ENCODE data around the gene ZNF107.
"Not testable (repeated sequence)": the region's sequence is repeated elsewhere in the genome, so short reads cannot be mapped to it uniquely, and the experiment has no call there.

ZNF107 gene

DNA sequence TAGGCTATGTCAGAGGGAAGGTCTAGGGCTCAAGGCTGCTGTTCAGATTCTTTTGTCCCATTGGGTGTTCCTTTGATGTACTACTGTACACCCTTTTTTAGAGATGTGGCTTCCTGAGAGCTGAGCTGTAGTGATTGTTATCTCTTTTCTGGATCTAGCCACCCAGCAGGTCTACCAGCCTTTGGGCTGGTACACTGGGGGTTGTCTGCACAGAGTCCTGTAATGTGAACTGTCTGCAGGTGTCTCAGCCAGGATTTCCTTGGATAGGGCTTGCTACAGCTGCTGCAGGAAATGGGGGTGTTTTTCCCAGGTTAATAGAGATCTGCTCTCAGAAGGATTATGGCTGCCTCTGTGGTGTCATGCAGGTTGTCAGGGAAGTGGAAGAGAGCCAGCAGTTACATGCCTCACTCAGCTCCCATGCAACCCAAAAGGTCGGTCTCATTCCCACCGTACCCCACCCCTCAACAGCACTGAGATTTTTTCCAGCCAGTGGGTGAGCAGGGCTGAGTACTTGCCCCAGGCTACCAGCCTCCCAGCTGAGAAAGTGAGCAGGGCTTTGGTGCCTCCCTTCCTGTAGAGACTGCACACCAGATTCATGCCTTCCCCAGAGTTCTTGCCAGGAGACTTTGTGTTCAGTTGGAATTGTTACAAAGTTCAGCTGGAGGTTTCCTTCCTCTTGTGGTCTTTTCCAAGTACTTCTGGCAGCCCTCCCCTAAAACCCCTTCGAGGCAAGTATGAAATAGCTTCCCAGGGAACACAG lies 63.3 kb downstream of the ZNF107 start:
- H3K4me3 ChIP-seq (replicated peaks; ENCODE audit: low read depth, low read length), result no peak overlapping the region
- TF ChIP-seq, protein P1, sequence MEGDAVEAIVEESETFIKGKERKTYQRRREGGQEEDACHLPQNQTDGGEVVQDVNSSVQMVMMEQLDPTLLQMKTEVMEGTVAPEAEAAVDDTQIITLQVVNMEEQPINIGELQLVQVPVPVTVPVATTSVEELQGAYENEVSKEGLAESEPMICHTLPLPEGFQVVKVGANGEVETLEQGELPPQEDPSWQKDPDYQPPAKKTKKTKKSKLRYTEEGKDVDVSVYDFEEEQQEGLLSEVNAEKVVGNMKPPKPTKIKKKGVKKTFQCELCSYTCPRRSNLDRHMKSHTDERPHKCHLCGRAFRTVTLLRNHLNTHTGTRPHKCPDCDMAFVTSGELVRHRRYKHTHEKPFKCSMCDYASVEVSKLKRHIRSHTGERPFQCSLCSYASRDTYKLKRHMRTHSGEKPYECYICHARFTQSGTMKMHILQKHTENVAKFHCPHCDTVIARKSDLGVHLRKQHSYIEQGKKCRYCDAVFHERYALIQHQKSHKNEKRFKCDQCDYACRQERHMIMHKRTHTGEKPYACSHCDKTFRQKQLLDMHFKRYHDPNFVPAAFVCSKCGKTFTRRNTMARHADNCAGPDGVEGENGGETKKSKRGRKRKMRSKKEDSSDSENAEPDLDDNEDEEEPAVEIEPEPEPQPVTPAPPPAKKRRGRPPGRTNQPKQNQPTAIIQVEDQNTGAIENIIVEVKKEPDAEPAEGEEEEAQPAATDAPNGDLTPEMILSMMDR (IDR thresholded peaks at IDR 0.05; ENCODE audit: low read length, missing control alignments), result no peak
- no peak for DNase-seq (ENCODE audit: low read depth)

DNA sequence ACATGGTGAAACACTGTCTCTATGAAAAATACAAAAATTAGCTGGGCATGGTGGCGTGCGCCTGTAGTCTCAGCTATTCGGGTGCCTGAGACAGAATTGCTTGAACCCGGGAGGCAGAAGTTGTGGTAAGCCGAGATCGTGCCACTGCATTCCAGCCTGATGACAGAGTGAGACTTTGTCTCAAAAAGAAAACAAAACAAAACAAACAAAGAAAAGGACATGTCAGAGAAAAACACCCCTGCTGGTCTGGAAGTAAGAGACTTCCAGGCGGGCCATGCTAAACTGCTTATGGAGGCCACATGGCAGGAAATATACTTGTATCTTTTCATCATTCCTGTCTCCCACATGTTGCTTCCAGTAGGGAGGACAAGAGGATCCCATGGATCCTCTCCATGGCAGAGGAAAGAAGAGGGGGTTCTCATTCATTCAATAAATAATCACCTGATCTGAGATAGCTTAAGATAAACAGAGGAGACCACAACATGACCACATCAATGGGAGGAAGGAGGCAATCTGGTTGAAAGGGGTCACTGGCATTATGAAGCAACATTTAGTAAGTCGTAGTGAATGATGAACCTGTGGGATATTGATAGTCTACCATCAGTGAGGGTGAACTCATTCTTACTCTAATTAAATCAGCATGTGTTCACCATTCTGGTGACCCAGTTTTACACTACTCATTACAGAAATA lies 67.8 kb downstream of the ZNF107 start:
- no peak overlapping the region for H3K4me3 ChIP-seq (replicated peaks; ENCODE audit: low read depth, low read length)
- TF ChIP-seq, protein P1 (IDR thresholded peaks at IDR 0.05; ENCODE audit: low read length, missing control alignments), result no peak
- no peak for DNase-seq (ENCODE audit: low read depth)

DNA sequence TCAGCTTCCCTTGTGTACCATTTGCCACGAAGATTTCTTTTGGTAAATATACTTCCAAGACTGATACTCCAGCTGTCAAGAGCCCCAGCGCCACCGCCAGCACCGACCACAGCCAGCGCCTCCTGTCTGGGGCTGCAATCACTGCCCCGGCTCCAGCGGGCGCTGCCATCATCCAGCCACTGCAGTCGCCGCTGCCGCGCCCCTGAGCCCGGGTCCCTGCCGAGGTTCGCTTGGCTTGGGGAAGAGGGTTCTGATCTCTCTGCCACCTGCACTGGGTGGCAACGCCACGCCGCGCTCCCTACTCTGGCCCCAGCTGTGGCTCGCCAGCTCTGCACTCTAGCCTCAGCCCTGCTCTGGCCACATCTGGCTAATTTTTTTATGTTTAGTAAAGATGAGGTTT lies 70.6 kb downstream of the ZNF107 start:
- TF ChIP-seq, protein P1 (IDR thresholded peaks at IDR 0.05; ENCODE audit: low read length, missing control alignments), result no peak
- no peak for DNase-seq (ENCODE audit: low read depth)
- no peak overlapping the region for H3K4me3 ChIP-seq (replicated peaks; ENCODE audit: low read depth, low read length)

DNA sequence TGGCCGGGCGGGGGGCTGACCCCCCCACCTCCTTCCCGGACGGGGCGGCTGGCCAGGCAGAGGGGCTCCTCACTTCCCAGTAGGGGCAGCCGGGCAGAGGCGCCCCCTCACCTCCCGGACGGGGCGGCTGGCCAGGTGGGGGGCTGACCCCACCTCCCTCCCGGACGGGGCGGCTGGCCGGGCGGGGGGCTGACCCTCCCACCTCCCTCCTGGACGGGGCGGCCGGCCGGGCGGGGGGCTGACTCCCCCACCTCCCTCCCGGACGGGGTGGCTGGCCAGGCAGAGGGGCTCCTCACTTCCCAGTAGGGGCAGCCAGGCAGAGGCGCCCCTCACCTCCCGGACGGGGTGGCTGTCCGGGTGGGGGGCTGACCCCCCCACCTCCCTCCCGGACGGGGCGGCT lies 72.5 kb downstream of the ZNF107 start:
- DNase-seq (ENCODE audit: low read depth); H3K4me3 ChIP-seq (replicated peaks; ENCODE audit: low read depth, low read length): not testable (repeated sequence)

DNA sequence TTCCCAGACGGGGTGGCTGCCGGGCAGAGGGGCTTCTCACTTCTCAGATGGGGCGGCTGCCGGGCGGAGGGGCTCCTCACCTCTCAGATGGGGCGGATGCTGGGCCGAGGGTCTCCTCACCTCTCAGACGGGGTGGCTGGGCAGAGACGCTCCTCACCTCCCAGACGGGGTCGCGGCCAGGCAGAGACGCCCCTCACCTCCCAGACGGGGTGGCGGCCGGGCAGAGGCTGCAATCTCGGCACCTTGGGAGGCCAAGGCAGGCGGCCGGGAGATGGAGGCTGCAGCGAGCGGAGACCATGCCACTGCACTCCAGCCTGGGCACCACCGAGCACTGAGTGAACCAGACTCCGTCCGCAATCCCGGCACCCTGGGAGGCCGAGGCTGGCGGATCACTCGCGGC lies 73.0 kb downstream of the ZNF107 start:
- not testable (repeated sequence) for DNase-seq (ENCODE audit: low read depth); H3K4me3 ChIP-seq (replicated peaks; ENCODE audit: low read depth, low read length)

GRCh38 chr7:64744680-64745079 lies 78.7 kb downstream of the ZNF107 start:
- no peak overlapping the region for H3K4me3 ChIP-seq (replicated peaks; ENCODE audit: low read depth, low read length)
- DNase-seq (ENCODE audit: low read depth), result no peak
- TF ChIP-seq, protein P1 (IDR thresholded peaks at IDR 0.05; ENCODE audit: low read length, missing control alignments), result no peak

DNA sequence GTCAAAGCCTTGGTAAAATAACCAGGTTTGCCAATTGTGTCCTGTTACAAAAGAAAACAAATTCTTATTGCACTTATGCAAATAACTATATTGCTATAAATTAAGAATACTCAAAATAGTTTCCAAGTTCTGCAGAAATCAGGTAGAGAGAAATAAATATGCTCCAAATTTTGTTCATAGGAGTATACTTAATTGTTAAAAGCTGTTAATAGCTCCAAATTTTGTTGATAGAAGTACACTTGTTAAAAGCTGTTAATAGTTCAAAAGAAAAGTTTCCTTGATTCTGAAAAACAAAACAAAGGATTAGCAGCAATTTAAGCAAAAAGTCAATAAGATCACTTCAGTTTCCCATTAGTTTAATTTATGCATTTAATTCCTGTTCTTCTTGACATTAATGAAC lies 81.9 kb downstream of the ZNF107 start:
- TF ChIP-seq, protein P1 (IDR thresholded peaks at IDR 0.05; ENCODE audit: low read length, missing control alignments), result no peak
- no peak for DNase-seq (ENCODE audit: low read depth)
- H3K4me3 ChIP-seq (replicated peaks; ENCODE audit: low read depth, low read length), result no peak overlapping the region

DNA sequence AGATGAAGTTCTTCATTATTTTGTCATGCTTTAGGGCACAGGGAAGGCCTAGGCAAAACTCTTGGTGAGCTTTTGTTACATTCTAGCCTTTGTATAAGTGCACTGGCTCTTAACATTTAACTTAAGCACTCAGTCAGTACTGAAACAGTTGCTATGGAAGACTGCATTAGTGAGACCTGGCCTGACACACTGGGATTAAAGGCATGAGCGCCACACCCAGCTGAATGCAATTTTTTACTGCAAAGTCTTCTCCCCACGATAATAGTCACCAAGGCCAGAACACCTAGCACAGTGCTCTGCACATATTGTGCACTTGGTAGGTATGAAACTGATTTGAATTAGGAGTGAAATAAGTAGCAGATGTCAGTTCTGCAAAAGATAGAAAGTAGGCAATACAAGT lies 87.1 kb downstream of the ZNF107 start:
- TF ChIP-seq, protein P1 (IDR thresholded peaks at IDR 0.05; ENCODE audit: low read length, missing control alignments), result no peak
- no peak overlapping the region for H3K4me3 ChIP-seq (replicated peaks; ENCODE audit: low read depth, low read length)
- DNase-seq (ENCODE audit: low read depth), result no peak
